ES-I3 (cell line): Measurements from ENCODE around the gene RNF19B.

Source experiments
- H3K36me3 ChIP-seq: 2 replicates; pipeline ENCODE4 v1.6.1; 2013; ENCODE audit warnings: mild to moderate bottlenecking, low read length, control low read depth, moderate library complexity; ENCODE audit not compliant: insufficient read depth
- H3K4me1 ChIP-seq: 2 replicates; pipeline ENCODE4 v1.6.1; 2013; ENCODE audit warnings: mild to moderate bottlenecking, control low read depth, low read length; ENCODE audit not compliant: insufficient read depth
- H3K9ac ChIP-seq: 2 replicates; pipeline ENCODE4 v1.6.1; 2013; ENCODE audit warnings: low read depth, mild to moderate bottlenecking, low read length, moderate library complexity
- H3K9me3 ChIP-seq: 2 replicates; pipeline ENCODE4 v1.6.1; 2013; ENCODE audit warnings: mild to moderate bottlenecking, low read length, moderate library complexity; ENCODE audit not compliant: control insufficient read depth, insufficient read depth

The RNF19B gene

GRCh38 chr1:32964461-32965250 is at the start of gene RNF19B:
Gene RNF19B (minus strand): TSS chr1:32964809. CDS start chr1:32964685, 124 bp downstream.
- Histone ChIP-seq H3K4me1 (peaks cover 16% of the 10 kb centered on the region), H3K9ac (peak within 1 kb of the TSS; percentile 85), H3K9me3 (no peaks in the 10 kb centered on the region), H3K36me3 (no peaks in the 10 kb centered on the region)

- Histone ChIP-seq H3K36me3 (peaks cover 35% of the 10 kb centered on the region), H3K4me1 (no peaks in the 10 kb centered on the region), H3K9me3 (no peaks in the 10 kb centered on the region), H3K9ac (no peak overlapping the region)
Measured at GRCh38 chr1:33013791-33014190, 49.2 kb upstream of the RNF19B start.

GRCh38 chr1:33012165-33012564 is 47.6 kb upstream of the RNF19B start:
- Histone ChIP-seq H3K9me3 (no peaks in the 10 kb centered on the region), H3K4me1 (no peaks in the 10 kb centered on the region; the same call in 1 of the 2 replicates), H3K36me3 (peaks cover 43% of the 10 kb centered on the region)

GRCh38 chr1:33010932-33011731 is 46.5 kb upstream of the RNF19B start:
- H3K9me3 ChIP-seq = no peaks in the 10 kb centered on the region
- no peaks in the 10 kb centered on the region; the same call in 1 of the 2 replicates for H3K4me1 ChIP-seq
- no peak overlapping the region for H3K9ac ChIP-seq
- peaks cover 43% of the 10 kb centered on the region for H3K36me3 ChIP-seq

More at GRCh38 chr1:33012165-33012564, 47.6 kb upstream of the RNF19B start:
- no peak overlapping the region for H3K9ac ChIP-seq

GRCh38 chr1:33009561-33009960 is 45.0 kb upstream of the RNF19B start:
- no peak overlapping the region for H3K9ac ChIP-seq
- peaks cover 43% of the 10 kb centered on the region for H3K36me3 ChIP-seq
- H3K9me3 ChIP-seq = no peaks in the 10 kb centered on the region
- no peaks in the 10 kb centered on the region; the same call in 1 of the 2 replicates for H3K4me1 ChIP-seq

- no peaks in the 10 kb centered on the region for H3K9me3 ChIP-seq
- H3K9ac ChIP-seq = no peak overlapping the region
- peaks cover 31% of the 10 kb centered on the region for H3K36me3 ChIP-seq
- no peaks in the 10 kb centered on the region; the same call in 1 of the 2 replicates for H3K4me1 ChIP-seq
Measured at GRCh38 chr1:33008051-33008914, 43.7 kb upstream of the RNF19B start.

- Histone ChIP-seq H3K36me3 (peaks cover 25% of the 10 kb centered on the region), H3K9ac (no peak overlapping the region), H3K9me3 (no peaks in the 10 kb centered on the region), H3K4me1 (peaks cover 5% of the 10 kb centered on the region)
Measured at GRCh38 chr1:33007190-33008050, 42.8 kb upstream of the RNF19B start.

- H3K36me3 ChIP-seq = peaks cover 17% of the 10 kb centered on the region
Measured at GRCh38 chr1:33005838-33006421, 41.3 kb upstream of the RNF19B start.

GRCh38 chr1:33005117-33005837 is 40.7 kb upstream of the RNF19B start:
- no peak overlapping the region for H3K9ac ChIP-seq
- H3K36me3 ChIP-seq = peaks cover 17% of the 10 kb centered on the region
- peaks cover 5% of the 10 kb centered on the region for H3K4me1 ChIP-seq
- H3K9me3 ChIP-seq = no peaks in the 10 kb centered on the region

More at GRCh38 chr1:33005838-33006421, 41.3 kb upstream of the RNF19B start:
- Histone ChIP-seq H3K4me1 (peaks cover 5% of the 10 kb centered on the region), H3K9me3 (no peaks in the 10 kb centered on the region), H3K9ac (no peak overlapping the region)

GRCh38 chr1:33004613-33005012 is 40.0 kb upstream of the RNF19B start:
- no peak overlapping the region for H3K9ac ChIP-seq
- peaks cover 5% of the 10 kb centered on the region for H3K4me1 ChIP-seq
- H3K9me3 ChIP-seq = no peaks in the 10 kb centered on the region
- H3K36me3 ChIP-seq = peaks cover 16% of the 10 kb centered on the region

GRCh38 chr1:33003657-33004056 is 39.0 kb upstream of the RNF19B start:
- Histone ChIP-seq H3K9ac (no peak overlapping the region), H3K4me1 (peaks cover 5% of the 10 kb centered on the region), H3K36me3 (peaks cover 7% of the 10 kb centered on the region), H3K9me3 (no peaks in the 10 kb centered on the region)

- peaks cover 5% of the 10 kb centered on the region for H3K4me1 ChIP-seq
Measured at GRCh38 chr1:33002006-33002405, 37.4 kb upstream of the RNF19B start.

More at GRCh38 chr1:33002006-33002405, 37.4 kb upstream of the RNF19B start:
- no peaks in the 10 kb centered on the region for H3K9me3 ChIP-seq
- H3K9ac ChIP-seq = no peak overlapping the region
- H3K36me3 ChIP-seq = no peaks in the 10 kb centered on the region
